Measurements from ENCODE around the gene PLA2G2F. TPM values are rescaled to one million over a fixed set of nuclear protein-coding genes. Genes with fewer than 3 reads are reported as not detected.

The PLA2G2F gene, protein sequence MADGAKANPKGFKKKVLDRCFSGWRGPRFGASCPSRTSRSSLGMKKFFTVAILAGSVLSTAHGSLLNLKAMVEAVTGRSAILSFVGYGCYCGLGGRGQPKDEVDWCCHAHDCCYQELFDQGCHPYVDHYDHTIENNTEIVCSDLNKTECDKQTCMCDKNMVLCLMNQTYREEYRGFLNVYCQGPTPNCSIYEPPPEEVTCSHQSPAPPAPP
- total RNA-seq: not detected

DNA sequence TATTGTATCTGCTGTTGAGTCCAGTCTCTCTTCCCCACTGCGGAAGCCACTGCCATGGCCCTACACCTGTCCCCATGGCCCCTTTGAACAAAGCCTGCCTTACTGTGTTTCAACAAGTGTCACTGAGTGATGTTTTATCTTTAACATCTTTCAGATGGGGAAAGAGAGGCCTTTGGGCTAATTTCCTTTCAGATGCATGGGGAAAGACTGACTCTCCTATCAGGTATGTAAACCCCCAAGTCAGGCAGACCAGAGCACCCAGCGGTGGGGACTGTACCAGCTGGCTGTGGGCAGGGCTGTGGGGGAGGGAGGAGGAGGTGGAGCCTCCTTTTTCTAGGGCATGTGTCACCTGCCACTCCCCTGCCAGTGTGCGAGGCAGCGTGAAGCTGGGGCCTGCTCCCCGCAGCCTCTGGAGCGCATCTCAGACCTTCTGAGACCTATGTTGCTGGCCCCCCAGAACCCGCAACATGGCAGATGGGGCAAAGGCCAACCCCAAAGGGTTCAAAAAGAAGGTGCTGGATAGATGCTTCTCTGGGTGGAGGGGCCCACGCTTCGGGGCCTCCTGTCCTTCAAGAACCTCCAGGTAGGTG, at the start of gene PLA2G2F:
TSS of gene PLA2G2F (plus strand) at position 363 of the 590 bp plus-strand sequence. CDS start at position 468, 105 bp downstream.
- DNase-seq (ENCODE audit: extremely low spot score in 2 of 2): no peak
- Histone ChIP-seq H3K9me3 (no peaks in the 10 kb centered on the region), H3K4me3 (no peak within 1 kb of the TSS), H3K36me3 (no peaks in the 10 kb centered on the region), H3K27me3 (no peaks in the 10 kb centered on the region), H3K27ac (no peak within 1 kb of the TSS), H3K4me1 (no peaks in the 10 kb centered on the region)
- intact Hi-C loops (cut with DNase I): no loop called here
- TF ChIP-seq POLR2AphosphoS5 (IDR thresholded peaks at IDR 0.05; ENCODE audit: insufficient read depth in 1 of 2, low read depth in 1 of 2) (no peak), POLR2A (IDR thresholded peaks at IDR 0.05) (no peak)
- TF ChIP-seq, protein P1, sequence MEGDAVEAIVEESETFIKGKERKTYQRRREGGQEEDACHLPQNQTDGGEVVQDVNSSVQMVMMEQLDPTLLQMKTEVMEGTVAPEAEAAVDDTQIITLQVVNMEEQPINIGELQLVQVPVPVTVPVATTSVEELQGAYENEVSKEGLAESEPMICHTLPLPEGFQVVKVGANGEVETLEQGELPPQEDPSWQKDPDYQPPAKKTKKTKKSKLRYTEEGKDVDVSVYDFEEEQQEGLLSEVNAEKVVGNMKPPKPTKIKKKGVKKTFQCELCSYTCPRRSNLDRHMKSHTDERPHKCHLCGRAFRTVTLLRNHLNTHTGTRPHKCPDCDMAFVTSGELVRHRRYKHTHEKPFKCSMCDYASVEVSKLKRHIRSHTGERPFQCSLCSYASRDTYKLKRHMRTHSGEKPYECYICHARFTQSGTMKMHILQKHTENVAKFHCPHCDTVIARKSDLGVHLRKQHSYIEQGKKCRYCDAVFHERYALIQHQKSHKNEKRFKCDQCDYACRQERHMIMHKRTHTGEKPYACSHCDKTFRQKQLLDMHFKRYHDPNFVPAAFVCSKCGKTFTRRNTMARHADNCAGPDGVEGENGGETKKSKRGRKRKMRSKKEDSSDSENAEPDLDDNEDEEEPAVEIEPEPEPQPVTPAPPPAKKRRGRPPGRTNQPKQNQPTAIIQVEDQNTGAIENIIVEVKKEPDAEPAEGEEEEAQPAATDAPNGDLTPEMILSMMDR (IDR thresholded peaks at IDR 0.05): no peak

DNA sequence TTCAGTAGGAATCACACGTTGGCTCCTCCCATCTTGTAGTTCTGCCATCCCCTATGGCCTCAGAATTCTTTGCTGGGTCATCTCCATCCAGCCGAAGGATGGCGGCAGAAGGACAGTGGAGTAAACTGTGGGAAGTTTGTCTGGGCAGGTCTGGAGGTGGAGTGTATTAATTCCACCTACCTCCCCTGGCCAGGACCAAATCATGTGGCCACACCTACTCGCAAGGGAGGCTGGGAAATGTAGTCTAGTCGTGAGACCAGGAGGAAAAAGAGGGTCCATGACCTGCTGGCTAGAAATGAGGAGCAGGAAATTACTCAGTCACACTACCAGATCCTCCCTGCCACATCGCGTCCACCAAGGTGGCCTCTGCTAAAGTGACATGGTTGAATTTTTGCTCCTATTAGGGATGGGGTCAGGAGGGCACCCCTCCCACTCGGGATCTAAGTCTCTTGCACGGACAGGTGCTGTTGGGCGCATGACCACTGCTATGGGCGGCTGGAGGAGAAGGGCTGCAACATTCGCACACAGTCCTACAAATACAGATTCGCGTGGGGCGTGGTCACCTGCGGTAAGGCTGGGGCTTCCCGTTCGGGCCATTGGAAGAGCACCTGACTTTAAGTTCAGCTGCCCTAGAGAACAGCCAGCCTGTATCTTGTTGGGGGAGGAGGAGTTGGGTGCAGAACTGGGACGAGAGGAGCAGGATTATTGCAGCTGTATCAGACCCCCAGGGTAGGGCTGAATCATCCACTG, 49.6 kb upstream of the PLA2G2F start:
- H3K9me3 ChIP-seq: no peaks in the 10 kb centered on the region
- no peaks in the 10 kb centered on the region for H3K27me3 ChIP-seq
- no peak overlapping the region for H3K27ac ChIP-seq
- peaks cover 2% of the 10 kb centered on the region for H3K4me1 ChIP-seq
- H3K4me3 ChIP-seq: no peak overlapping the region
- TF ChIP-seq, protein P1 (IDR thresholded peaks at IDR 0.05): no peak
- no peak for TF ChIP-seq POLR2AphosphoS5 (IDR thresholded peaks at IDR 0.05; ENCODE audit: insufficient read depth in 1 of 2, low read depth in 1 of 2)
- no peak for TF ChIP-seq POLR2A (IDR thresholded peaks at IDR 0.05)
- intact Hi-C loops (cut with DNase I): no loop called here
- no peaks in the 10 kb centered on the region for H3K36me3 ChIP-seq
- no peak for DNase-seq (ENCODE audit: extremely low spot score in 2 of 2)

DNA sequence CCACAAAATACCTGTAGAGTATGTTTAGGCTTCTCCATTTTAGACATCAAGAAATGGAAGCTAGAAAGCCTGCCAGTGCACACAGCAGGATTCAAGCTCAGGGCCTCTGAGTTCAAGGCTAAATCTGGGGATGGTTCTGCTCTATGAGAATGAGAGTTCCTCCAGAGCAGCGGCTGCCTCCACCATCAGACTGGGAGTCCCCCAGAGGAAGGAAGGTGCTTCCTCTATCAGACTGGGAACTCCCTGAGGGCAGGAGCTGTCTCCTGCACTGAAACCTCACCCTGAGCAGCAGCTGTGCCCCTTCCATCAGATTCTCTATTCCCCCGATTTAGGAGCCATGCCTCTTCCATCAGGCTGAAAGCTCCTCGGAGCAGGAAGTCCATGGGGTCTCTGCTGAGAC, 49.0 kb upstream of the PLA2G2F start:
- no peak overlapping the region for H3K4me3 ChIP-seq
- H3K4me1 ChIP-seq: peaks cover 8% of the 10 kb centered on the region
- H3K27ac ChIP-seq: no peak overlapping the region
- no peaks in the 10 kb centered on the region for H3K36me3 ChIP-seq
- TF ChIP-seq POLR2A (IDR thresholded peaks at IDR 0.05): no peak
- TF ChIP-seq POLR2AphosphoS5 (IDR thresholded peaks at IDR 0.05; ENCODE audit: insufficient read depth in 1 of 2, low read depth in 1 of 2): no peak
- TF ChIP-seq, protein P1 (IDR thresholded peaks at IDR 0.05): no peak
- H3K27me3 ChIP-seq: no peaks in the 10 kb centered on the region
- H3K9me3 ChIP-seq: no peaks in the 10 kb centered on the region
- intact Hi-C loops (cut with DNase I): no loop called here
- no peak for DNase-seq (ENCODE audit: extremely low spot score in 2 of 2)

DNA sequence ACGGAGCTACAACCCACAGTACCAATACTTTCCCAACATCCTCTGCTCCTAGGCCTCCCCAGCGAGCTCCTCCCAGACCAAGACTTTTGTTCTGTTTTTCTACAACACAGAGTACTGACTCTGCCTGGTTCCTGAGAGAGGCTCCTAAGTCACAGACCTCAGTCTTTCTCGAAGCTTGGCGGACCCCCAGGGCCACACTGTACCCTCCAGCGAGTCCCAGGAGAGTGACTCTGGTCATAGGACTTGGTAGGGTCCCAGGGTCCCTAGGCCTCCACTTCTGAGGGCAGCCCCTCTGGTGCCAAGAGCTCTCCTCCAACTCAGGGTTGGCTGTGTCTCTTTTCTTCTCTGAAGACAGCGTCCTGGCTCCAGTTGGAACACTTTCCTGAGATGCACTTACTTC, 48.5 kb upstream of the PLA2G2F start:
- Histone ChIP-seq H3K27me3 (no peaks in the 10 kb centered on the region), H3K27ac (no peak overlapping the region), H3K36me3 (no peaks in the 10 kb centered on the region), H3K4me3 (no peak overlapping the region), H3K4me1 (peaks cover 13% of the 10 kb centered on the region), H3K9me3 (no peaks in the 10 kb centered on the region)
- intact Hi-C loops (cut with DNase I): no loop called here
- no peak for DNase-seq (ENCODE audit: extremely low spot score in 2 of 2)
- TF ChIP-seq POLR2AphosphoS5 (IDR thresholded peaks at IDR 0.05; ENCODE audit: insufficient read depth in 1 of 2, low read depth in 1 of 2): no peak
- TF ChIP-seq, protein P1 (IDR thresholded peaks at IDR 0.05): no peak
- no peak for TF ChIP-seq POLR2A (IDR thresholded peaks at IDR 0.05)

Data from vagina (tissue), 2 donors.